Adrenal gland (tissue), 5 donors: ENCODE results near the gene KCNH1.

Experiments
- POLR2A ChIP-seq, 2 donors: fragments of 450-650 bp; IDR thresholded peaks; one replicate each; pipeline ENCODE4 v1.6.1; 2017; ENCODE audit warnings: antibody characterized with exemption in 2 of 2, mild to moderate bottlenecking in 2 of 2, moderate library complexity in 1 of 2
- TF ChIP-seq, protein P1 (sequence below), 6 experiments: fragments of 450-650 bp in 4 of 6; fragments of 200-600 bp in 2 of 6; sonication (generic) in 1 of 6; IDR thresholded peaks; 1 replicate in 5 of 6; 2 replicates in 1 of 6; pipeline versions ENCODE4 v1.5.1 to v1.8.0; 2016 to 2021; ENCODE audit warnings: antibody characterized with exemption in 6 of 6, mild to moderate bottlenecking in 2 of 6, moderate library complexity in 1 of 6
- donor health status: DM: no; HTN: no; CAD: no.

- TF ChIP-seq, protein P1, sequence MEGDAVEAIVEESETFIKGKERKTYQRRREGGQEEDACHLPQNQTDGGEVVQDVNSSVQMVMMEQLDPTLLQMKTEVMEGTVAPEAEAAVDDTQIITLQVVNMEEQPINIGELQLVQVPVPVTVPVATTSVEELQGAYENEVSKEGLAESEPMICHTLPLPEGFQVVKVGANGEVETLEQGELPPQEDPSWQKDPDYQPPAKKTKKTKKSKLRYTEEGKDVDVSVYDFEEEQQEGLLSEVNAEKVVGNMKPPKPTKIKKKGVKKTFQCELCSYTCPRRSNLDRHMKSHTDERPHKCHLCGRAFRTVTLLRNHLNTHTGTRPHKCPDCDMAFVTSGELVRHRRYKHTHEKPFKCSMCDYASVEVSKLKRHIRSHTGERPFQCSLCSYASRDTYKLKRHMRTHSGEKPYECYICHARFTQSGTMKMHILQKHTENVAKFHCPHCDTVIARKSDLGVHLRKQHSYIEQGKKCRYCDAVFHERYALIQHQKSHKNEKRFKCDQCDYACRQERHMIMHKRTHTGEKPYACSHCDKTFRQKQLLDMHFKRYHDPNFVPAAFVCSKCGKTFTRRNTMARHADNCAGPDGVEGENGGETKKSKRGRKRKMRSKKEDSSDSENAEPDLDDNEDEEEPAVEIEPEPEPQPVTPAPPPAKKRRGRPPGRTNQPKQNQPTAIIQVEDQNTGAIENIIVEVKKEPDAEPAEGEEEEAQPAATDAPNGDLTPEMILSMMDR (IDR thresholded peaks at IDR 0.05): no peak
- no peak for TF ChIP-seq POLR2A (IDR thresholded peaks at IDR 0.05)
Measured at GRCh38 chr1:210771131-210771530, 362.8 kb downstream of the KCNH1 start.
